Skeletal muscle satellite cell (primary cell): ENCODE data around the gene CNKSR2.

ENCODE experiments used
- H3K27me3 ChIP-seq: 2 replicates; pipeline ENCODE4 v1.7.0; 2013; ENCODE audit warnings: low read length; ENCODE audit not compliant: control insufficient read depth, insufficient read depth
- H3K36me3 ChIP-seq: 2 replicates; pipeline ENCODE4 v1.7.0; 2013; ENCODE audit warnings: mild to moderate bottlenecking, control low read depth, low read length; ENCODE audit not compliant: insufficient read depth
- H3K4me1 ChIP-seq: 2 replicates; pipeline ENCODE4 v1.7.0; 2013; ENCODE audit warnings: low read length; ENCODE audit not compliant: control insufficient read depth, insufficient read depth
- H3K4me2 ChIP-seq: 2 replicates; pipeline ENCODE4 v1.7.0; 2013; ENCODE audit warnings: mild to moderate bottlenecking, low read length
- H3K4me3 ChIP-seq: 2 replicates; pipeline ENCODE4 v1.7.0; 2013; ENCODE audit warnings: low read length
- H3K9ac ChIP-seq: 2 replicates; pipeline ENCODE4 v1.7.0; 2013; ENCODE audit warnings: mild to moderate bottlenecking, low read depth, low read length, moderate library complexity
- H3K9me3 ChIP-seq: replicated peaks from 2 replicates; pipeline ENCODE4 v1.7.0; 2013; ENCODE audit warnings: mild to moderate bottlenecking, control low read depth, low read length

CNKSR2 gene

DNA sequence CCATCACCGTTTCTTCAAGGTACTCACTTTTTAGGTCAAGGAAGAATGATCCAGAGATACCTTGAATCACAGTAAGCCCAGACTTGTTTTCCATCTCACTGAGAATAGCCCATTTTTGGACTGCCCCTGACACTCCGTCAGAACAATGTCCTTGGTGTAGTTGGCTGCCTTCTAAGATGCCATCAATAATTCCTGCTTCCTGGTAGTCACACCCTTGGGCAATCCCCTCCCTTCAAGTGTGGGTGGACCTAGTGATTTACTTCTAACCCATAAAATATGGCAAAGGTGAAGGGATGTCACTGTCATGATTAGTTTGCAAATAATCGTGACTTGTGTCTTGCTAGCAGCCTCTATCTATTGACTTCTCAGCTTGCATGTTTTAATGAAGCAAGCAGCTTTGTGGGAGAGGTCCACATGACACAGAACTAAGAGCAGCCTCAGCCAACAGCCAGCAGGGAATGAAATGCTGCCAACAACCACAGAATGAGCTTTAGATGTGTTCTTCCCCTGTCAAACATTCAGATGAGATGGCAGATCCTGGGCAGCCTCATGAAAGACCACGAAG lies 303.9 kb downstream of the CNKSR2 start:
- no peak overlapping the region for H3K4me3 ChIP-seq
- H3K27me3 ChIP-seq: no peaks in the 10 kb centered on the region
- no peaks in the 10 kb centered on the region for H3K9me3 ChIP-seq
- no peak overlapping the region for H3K4me2 ChIP-seq
- H3K9ac ChIP-seq: no peak overlapping the region
- no peaks in the 10 kb centered on the region for H3K4me1 ChIP-seq
- no peaks in the 10 kb centered on the region for H3K36me3 ChIP-seq

DNA sequence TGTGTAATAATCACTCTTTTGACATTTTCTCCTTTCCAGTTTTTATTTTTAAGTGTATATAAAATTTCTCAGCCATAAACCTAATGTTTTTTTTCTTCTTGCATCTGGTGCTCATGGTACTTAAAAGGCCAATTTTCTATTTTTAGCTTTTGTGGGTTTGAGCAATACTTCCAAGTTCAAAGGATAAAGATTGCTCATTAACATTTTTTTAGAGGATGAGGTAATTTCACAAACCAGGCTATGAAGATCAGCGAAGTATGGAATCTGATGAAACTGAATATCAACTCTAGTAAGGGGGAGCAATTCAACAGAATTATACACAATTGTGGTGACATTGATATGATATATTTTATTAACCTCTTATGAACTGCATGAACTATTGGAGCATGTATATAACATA lies 309.7 kb downstream of the CNKSR2 start:
- H3K4me2 ChIP-seq: no peak overlapping the region
- no peaks in the 10 kb centered on the region for H3K36me3 ChIP-seq
- no peak overlapping the region for H3K4me3 ChIP-seq
- H3K4me1 ChIP-seq: peaks cover 2% of the 10 kb centered on the region
- no peak overlapping the region for H3K9ac ChIP-seq
- no peaks in the 10 kb centered on the region for H3K9me3 ChIP-seq
- no peaks in the 10 kb centered on the region for H3K27me3 ChIP-seq

DNA sequence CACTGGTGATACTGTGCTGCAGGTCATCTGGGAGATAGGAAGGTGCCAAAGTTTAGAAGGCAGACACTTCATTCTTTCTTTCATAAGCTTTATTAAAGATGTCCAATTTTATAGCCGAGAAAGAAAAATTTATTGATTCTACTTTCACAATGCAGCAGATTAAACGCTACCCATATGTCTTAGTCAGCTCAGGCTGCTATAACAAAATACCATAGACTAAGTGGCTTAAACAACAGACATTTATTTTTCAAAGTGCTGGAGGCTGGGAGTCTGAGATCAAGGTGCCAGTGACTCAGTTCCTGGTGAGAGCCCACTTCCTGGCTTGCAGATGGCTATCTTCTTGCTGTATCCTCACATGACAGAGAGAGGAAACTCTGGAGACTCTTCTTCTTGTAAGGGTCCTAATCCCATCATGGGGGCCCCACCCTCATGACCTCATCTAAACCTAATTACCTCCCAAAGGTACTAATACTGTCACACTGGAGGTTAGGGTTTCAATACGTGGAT lies 317.3 kb downstream of the CNKSR2 start:
- Histone ChIP-seq H3K4me3 (no peak overlapping the region), H3K4me1 (no peaks in the 10 kb centered on the region), H3K4me2 (no peak overlapping the region), H3K9me3 (no peaks in the 10 kb centered on the region), H3K36me3 (no peaks in the 10 kb centered on the region), H3K27me3 (no peaks in the 10 kb centered on the region), H3K9ac (no peak overlapping the region)

DNA sequence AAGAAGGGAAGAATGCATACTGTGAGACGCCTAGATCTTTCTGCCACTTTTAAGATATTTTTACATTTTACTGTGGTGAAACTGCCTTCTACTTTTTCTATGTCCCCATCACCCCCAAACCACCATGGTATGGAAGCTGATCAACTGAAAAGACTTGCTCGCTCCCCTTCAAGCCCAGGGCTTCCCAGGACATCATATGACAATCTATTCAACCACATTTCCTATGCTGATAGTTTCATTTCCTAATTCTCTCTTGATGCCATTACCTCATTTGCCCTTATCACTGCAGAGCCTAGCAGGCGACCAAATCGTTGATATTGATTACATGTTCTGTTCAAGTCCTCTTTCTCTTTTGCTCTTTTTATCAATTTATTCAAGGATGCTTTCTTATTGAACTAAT lies 324.1 kb downstream of the CNKSR2 start:
- H3K4me3 ChIP-seq: no peak overlapping the region
- H3K27me3 ChIP-seq: no peaks in the 10 kb centered on the region
- no peaks in the 10 kb centered on the region for H3K36me3 ChIP-seq
- H3K4me1 ChIP-seq: no peaks in the 10 kb centered on the region
- no peak overlapping the region for H3K4me2 ChIP-seq
- H3K9ac ChIP-seq: no peak overlapping the region
- no peaks in the 10 kb centered on the region for H3K9me3 ChIP-seq

DNA sequence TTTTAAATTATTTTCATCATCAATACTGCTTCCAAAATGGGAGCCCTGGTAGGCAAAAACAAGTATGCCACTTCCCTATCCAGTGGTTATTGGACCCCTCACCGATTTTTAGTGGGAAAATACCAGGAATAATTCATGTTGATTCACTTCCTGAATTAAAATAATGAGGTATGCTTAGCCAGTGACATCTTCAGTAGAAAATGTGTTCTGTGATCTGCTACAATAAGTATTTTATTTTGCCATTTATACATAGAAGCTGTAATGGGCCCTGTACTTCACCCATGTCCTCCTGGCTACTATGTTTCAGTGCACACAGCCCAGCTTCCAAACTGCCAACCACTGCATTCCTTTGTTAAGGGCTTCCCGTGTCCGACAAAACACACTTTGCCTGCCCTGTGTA lies 324.9 kb downstream of the CNKSR2 start:
- no peak overlapping the region for H3K4me3 ChIP-seq
- H3K27me3 ChIP-seq: no peaks in the 10 kb centered on the region
- H3K36me3 ChIP-seq: no peaks in the 10 kb centered on the region
- H3K4me2 ChIP-seq: no peak overlapping the region
- no peak overlapping the region for H3K9ac ChIP-seq
- no peaks in the 10 kb centered on the region for H3K4me1 ChIP-seq
- no peaks in the 10 kb centered on the region for H3K9me3 ChIP-seq

DNA sequence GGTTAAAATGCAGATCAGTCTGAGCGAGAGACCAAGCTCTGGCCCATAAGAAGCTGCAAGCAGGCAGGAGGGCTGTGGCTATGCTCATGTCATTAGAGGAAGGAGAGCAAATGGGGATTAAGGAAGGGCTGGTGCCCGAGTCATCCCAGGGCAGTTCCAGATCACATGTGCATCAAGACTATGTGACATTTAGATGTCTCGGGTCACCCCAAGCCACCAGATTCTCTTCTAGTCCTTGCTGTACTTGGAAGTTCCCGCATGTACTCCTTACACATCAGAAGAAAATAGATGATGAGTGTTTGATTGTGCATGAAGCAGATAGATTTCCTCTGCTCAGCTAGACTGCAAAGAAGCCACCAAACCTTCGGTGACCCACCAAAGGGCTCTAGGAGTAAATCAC lies 326.1 kb downstream of the CNKSR2 start:
- Histone ChIP-seq H3K4me2 (no peak overlapping the region), H3K9me3 (no peaks in the 10 kb centered on the region), H3K36me3 (no peaks in the 10 kb centered on the region), H3K27me3 (no peaks in the 10 kb centered on the region), H3K4me3 (no peak overlapping the region), H3K4me1 (no peaks in the 10 kb centered on the region), H3K9ac (no peak overlapping the region)

DNA sequence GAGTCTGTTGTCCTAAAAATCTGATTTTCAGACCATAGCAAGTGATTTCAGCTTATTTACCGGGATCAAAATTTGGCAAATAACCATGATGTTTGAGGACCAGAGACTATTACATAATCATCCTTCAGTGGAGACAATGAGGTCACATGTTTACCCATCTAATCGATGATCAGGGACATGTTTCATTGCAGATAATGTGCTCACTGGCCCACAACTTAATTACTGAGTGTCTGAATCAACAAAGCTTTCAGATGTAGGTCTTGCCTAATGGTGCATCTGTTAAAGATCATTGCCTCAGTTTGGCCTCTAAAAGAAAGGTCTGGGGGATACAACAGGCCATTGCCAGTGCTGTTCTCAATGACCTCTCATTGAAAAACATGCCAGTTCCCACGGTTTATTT lies 326.7 kb downstream of the CNKSR2 start:
- Histone ChIP-seq H3K4me3 (no peak overlapping the region), H3K9ac (no peak overlapping the region), H3K4me1 (no peaks in the 10 kb centered on the region), H3K9me3 (no peaks in the 10 kb centered on the region), H3K4me2 (no peak overlapping the region), H3K27me3 (no peaks in the 10 kb centered on the region), H3K36me3 (no peaks in the 10 kb centered on the region)

DNA sequence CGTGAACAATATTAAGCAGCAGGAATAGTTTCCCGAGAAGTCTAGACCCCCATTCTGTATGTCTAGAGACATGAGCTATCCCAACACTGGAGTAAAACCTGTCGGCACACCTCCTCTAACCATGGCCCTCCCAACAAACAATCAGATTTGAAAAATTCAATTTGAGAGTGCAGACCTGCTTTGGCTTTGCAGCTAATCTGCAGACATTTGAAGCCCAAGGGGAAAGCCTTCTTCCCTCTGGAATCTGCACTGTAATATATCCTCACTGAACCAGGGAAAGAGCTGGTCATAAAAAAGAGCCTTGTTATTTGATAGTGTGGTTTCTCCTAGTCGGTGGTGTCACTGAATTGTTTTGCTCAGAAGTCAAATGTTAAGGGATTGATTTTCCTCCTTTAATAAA lies 328.5 kb downstream of the CNKSR2 start:
- Histone ChIP-seq H3K4me2 (no peak overlapping the region), H3K4me1 (no peaks in the 10 kb centered on the region), H3K36me3 (no peaks in the 10 kb centered on the region), H3K9me3 (no peaks in the 10 kb centered on the region), H3K4me3 (no peak overlapping the region), H3K27me3 (no peaks in the 10 kb centered on the region), H3K9ac (no peak overlapping the region)
